ENCODE measurements around the gene DPP9. TPM values are rescaled to one million over a fixed set of nuclear protein-coding genes. Genes with fewer than 3 reads are reported as not detected.

DPP9 gene
- total and polyA plus RNA-seq, 2 of the 13 experiments (the other 11 are each of a cell fraction or from before 2014, with no cell fraction given) = 8.4 to 25.8 TPM

DNA sequence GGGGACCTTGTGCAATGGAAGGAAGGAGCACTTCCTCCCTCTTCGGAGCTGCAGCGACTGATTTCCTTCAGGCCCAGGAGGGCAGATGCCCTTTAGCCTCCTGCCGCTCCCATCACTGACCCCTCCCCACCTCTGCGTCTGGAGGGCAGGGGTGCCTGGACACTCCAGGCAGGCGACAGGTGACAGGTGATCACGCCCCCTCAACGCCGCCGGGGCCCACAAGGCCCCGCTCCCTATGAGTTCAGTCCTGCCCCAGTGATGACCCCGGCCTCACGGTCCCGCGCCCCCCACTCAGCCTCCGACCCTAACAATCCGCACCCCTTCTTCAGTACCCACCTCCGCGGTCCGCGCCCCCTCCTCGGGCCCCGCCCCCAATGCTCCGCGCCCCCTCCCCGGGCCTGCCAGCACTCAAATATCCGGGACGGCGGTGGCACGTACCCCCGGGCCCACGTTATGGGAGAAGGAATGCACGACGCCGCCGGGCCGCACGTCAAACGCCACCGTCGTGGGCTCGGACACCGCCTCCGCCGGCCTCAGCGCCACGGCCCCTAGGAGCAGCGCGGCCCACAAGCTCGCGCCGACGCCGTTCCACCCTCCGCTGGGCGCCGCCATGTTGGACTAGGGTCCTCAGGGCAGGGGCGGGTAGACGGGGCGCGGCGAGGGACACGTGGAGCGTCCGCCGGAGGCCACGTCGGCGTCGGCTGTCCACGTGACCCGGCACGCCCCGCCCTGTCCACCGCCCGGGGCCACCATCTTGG, 53.7 kb downstream of the DPP9 start, which contains the start of gene MYDGF (continued):
- TF ChIP-seq ZNF710 (CRISPR knock-in tag; IDR thresholded peaks at IDR 0.05; ENCODE audit: borderline replicate concordance) = no peak; the same call in none of the 2 replicates
- TF ChIP-seq YEATS4 (CRISPR knock-in tag; IDR thresholded peaks at IDR 0.05; ENCODE audit: borderline replicate concordance) = peak; percentile 91
- no peak for TF ChIP-seq NFATC3 (CRISPR knock-in tag; IDR thresholded peaks at IDR 0.05)
- peak; percentile 65; the same call in 1 of the 2 replicates for TF ChIP-seq ZNF543 (CRISPR knock-in tag; IDR thresholded peaks at IDR 0.05)
- TF ChIP-seq ZNF616 (CRISPR knock-in tag; IDR thresholded peaks at IDR 0.05; ENCODE audit: low read depth) = no peak; the same call in 1 of the 2 replicates
- no peak for TF ChIP-seq TEAD2 (CRISPR knock-in tag; IDR thresholded peaks at IDR 0.05)
- no peak for TF ChIP-seq PLSCR1 (CRISPR knock-in tag; IDR thresholded peaks at IDR 0.05; ENCODE audit: borderline replicate concordance)
- no peak for TF ChIP-seq PTBP1 (IDR thresholded peaks at IDR 0.05; ENCODE audit: low read depth, low read length, poor library complexity, severe bottlenecking)
- TF ChIP-seq NFE2 (CRISPR knock-in tag; IDR thresholded peaks at IDR 0.05) = no peak
- TF ChIP-seq MED1 (CRISPR knock-in tag; IDR thresholded peaks at IDR 0.05) = peak; percentile 41
- no peak for TF ChIP-seq XRCC5 (optimal IDR thresholded peaks at IDR 0.05; ENCODE audit: low read length)
- TF ChIP-seq KDM6A (CRISPR knock-in tag; IDR thresholded peaks at IDR 0.05; ENCODE audit: low read depth) = 0 out of 2 replicates have a peak, but pooled peaks have one; percentile 14
- TF ChIP-seq, protein P1, sequence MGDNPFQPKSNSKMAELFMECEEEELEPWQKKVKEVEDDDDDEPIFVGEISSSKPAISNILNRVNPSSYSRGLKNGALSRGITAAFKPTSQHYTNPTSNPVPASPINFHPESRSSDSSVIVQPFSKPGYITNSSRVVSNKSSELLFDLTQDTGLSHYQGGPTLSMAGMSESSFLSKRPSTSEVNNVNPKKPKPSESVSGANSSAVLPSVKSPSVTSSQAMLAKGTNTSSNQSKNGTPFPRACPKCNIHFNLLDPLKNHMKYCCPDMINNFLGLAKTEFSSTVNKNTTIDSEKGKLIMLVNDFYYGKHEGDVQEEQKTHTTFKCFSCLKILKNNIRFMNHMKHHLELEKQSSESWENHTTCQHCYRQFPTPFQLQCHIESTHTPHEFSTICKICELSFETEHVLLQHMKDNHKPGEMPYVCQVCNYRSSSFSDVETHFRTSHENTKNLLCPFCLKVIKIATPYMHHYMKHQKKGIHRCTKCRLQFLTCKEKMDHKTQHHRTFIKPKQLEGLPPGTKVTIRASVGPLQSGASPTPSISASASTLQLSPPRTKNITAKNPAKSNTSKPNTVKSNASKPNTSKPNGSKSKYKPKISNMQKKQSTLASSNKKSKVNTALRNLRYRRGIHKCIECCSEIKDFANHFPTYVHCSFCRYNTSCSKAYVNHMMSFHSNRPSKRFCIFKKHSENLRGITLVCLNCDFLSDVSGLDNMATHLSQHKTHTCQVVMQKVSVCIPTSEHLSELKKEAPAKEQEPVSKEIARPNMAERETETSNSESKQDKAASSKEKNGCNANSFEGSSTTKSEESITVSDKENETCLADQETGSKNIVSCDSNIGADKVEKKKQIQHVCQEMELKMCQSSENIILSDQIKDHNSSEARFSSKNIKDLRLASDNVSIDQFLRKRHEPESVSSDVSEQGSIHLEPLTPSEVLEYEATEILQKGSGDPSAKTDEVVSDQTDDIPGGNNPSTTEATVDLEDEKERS (CRISPR knock-in tag; IDR thresholded peaks at IDR 0.05) = no peak
- peak; percentile 57; the same call in 1 of the 2 replicates for TF ChIP-seq ZNF839 (CRISPR knock-in tag; IDR thresholded peaks at IDR 0.05; ENCODE audit: borderline replicate concordance)
- no peak for TF ChIP-seq HMGXB3 (CRISPR knock-in tag; IDR thresholded peaks at IDR 0.05; ENCODE audit: borderline replicate concordance)
- TF ChIP-seq, protein P2, sequence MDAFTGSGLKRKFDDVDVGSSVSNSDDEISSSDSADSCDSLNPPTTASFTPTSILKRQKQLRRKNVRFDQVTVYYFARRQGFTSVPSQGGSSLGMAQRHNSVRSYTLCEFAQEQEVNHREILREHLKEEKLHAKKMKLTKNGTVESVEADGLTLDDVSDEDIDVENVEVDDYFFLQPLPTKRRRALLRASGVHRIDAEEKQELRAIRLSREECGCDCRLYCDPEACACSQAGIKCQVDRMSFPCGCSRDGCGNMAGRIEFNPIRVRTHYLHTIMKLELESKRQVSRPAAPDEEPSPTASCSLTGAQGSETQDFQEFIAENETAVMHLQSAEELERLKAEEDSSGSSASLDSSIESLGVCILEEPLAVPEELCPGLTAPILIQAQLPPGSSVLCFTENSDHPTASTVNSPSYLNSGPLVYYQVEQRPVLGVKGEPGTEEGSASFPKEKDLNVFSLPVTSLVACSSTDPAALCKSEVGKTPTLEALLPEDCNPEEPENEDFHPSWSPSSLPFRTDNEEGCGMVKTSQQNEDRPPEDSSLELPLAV (CRISPR knock-in tag; conservative IDR thresholded peaks at IDR 0.05; ENCODE audit: low read depth) = no peak
- TF ChIP-seq JUND (CRISPR knock-in tag; IDR thresholded peaks at IDR 0.05) = peak; percentile 10; the same call in 1 of the 2 replicates
